ENCODE results near the gene CNOT4.

Gene CNOT4

DNA sequence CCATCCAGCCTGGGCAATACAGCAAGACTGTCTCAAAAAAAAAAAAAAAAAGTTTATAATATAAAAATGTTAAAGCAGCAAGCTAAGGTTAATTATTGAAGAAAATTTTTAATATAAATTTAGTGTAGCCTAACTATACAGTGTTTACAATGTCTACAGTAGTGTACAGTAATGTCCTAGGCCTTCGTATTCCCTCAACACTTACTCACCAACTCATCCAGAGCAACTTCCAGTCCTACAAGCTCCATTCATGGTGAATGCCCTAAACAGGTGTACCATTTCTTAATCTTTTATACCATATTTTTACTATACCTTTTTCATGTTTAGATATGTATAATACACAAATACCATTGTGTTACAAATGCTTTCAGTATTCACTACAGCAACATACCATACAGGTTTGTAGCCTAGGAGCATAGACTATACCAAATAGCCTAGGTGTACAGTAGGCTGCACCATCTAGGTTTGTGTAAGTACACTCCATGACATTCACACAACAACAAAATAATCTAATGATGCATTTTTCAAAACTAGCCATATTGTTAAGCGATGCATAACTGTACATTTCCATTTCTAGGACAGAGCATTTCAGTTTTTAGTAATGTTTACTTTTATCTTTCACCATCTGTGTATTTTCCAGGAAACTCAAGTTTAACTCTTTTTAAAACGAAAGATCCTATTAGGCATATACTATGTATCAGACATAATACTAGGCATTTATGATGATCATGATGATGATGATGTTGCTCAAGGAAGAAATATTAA is 43.3 kb downstream of the CNOT4 start:
- no peak for DNase-seq (ENCODE audit: low read depth)

DNA sequence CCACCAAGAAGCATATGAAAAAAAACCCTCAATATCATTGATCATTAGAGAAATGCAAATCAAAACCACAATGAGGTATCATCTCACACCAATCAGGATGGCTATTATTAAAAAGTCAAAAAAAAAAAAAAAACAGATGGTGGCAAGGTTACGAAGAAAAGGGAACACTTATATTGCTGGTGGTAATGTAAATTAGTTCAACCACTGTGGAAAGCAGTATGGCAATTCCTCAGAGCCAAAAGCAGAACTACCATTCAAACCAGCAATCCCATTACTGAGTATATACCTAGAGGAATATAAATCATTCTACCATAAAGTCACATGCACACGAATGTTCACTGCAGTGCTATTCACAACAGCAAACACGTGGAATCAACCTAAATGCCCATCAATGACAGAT is 46.0 kb downstream of the CNOT4 start:
- in situ Hi-C loops (cut with HindIII; ENCODE audit: low sequenced_read_pairs) = no loop called here
- no peak overlapping the region for H3K4me3 ChIP-seq (ENCODE audit: low read depth, low read length)
- no peak for DNase-seq (ENCODE audit: low read depth)
- TF ChIP-seq, protein P1, sequence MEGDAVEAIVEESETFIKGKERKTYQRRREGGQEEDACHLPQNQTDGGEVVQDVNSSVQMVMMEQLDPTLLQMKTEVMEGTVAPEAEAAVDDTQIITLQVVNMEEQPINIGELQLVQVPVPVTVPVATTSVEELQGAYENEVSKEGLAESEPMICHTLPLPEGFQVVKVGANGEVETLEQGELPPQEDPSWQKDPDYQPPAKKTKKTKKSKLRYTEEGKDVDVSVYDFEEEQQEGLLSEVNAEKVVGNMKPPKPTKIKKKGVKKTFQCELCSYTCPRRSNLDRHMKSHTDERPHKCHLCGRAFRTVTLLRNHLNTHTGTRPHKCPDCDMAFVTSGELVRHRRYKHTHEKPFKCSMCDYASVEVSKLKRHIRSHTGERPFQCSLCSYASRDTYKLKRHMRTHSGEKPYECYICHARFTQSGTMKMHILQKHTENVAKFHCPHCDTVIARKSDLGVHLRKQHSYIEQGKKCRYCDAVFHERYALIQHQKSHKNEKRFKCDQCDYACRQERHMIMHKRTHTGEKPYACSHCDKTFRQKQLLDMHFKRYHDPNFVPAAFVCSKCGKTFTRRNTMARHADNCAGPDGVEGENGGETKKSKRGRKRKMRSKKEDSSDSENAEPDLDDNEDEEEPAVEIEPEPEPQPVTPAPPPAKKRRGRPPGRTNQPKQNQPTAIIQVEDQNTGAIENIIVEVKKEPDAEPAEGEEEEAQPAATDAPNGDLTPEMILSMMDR (IDR thresholded peaks at IDR 0.05; ENCODE audit: low read depth, low read length, missing control alignments) = no peak

More for the DNA sequence above, 43.3 kb downstream of the CNOT4 start:
- H3K4me3 ChIP-seq (ENCODE audit: low read depth, low read length) = no peak overlapping the region
- in situ Hi-C loops (cut with HindIII; ENCODE audit: low sequenced_read_pairs) = no loop called here
- TF ChIP-seq, protein P1 (IDR thresholded peaks at IDR 0.05; ENCODE audit: low read depth, low read length, missing control alignments) = no peak

DNA sequence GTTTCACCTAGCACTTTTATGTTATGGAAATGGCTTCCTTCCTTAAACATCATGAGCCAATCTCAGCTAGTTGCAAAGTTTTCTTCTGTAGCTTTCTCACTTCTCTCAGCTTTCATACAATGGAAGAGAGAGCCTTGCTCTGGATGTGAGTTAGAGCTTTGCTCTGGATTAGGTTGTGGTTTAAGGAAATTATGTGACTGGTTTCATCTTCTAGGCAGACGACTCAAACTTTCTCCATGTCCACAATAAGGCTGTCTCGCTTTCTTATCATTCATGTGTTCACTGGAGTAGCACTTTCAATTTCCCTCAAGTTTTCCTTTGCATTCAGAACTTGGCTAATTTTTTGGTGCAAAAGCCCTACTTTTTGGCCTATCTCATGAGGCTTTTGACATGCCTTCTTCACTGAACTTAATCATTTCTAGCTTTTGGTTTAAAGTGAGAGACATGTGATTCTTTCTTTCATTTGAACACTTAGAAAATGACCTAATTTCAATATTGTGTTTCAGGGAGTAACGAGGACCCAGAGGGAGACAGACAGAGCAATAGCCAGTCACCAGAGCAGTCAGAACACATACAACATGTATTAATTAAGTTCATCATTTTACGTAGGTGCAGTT is 49.8 kb downstream of the CNOT4 start:
- in situ Hi-C loops (cut with HindIII; ENCODE audit: low sequenced_read_pairs) = no loop called here

DNA sequence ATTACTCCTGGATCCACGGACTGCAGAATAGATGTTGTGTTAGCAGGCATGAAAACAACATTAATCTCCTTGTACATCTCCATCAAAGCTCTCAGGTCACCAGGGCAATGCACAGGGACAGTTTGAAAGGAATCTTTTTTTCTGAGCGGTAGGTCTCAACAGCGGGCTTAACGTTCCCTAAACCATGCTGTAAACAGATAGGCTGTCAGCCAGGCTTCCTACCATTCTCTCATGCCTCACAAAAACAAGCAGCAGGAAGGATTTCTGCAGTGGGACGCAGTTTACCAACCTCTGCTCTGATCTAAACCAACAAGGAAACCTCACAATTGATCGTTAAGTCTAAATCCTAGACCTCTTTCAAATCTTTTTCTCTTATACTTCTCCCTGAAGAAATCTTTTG is 50.8 kb downstream of the CNOT4 start:
- no peak for DNase-seq (ENCODE audit: low read depth)
- in situ Hi-C loops (cut with HindIII; ENCODE audit: low sequenced_read_pairs) = no loop called here
- no peak overlapping the region for H3K4me3 ChIP-seq (ENCODE audit: low read depth, low read length)
- TF ChIP-seq, protein P1 (IDR thresholded peaks at IDR 0.05; ENCODE audit: low read depth, low read length, missing control alignments) = no peak

More for the DNA sequence above, 49.8 kb downstream of the CNOT4 start:
- TF ChIP-seq, protein P1 (IDR thresholded peaks at IDR 0.05; ENCODE audit: low read depth, low read length, missing control alignments) = no peak
- H3K4me3 ChIP-seq (ENCODE audit: low read depth, low read length) = no peak overlapping the region
- DNase-seq (ENCODE audit: low read depth) = no peak

DNA sequence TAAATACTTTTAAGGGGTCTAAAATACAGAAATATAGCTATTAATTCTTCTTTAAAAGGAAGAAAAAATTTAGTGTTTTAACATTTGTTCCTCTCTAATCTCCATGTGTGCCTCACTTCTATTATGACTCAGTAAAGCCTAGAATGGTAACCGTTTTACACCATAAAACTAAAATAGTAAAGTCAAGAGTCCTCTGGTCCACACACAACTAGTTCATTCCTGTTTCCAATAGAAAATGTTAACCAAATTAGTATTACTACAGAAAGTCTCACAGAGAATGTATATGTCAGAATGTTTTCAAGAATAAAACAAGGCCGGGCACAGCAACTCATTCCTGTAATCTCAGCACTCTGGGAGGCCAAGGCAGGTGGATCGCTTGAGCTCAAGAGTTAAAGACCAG is 55.8 kb downstream of the CNOT4 start:
- in situ Hi-C loops (cut with HindIII; ENCODE audit: low sequenced_read_pairs) = no loop called here
- TF ChIP-seq, protein P1 (IDR thresholded peaks at IDR 0.05; ENCODE audit: low read depth, low read length, missing control alignments) = no peak

DNA sequence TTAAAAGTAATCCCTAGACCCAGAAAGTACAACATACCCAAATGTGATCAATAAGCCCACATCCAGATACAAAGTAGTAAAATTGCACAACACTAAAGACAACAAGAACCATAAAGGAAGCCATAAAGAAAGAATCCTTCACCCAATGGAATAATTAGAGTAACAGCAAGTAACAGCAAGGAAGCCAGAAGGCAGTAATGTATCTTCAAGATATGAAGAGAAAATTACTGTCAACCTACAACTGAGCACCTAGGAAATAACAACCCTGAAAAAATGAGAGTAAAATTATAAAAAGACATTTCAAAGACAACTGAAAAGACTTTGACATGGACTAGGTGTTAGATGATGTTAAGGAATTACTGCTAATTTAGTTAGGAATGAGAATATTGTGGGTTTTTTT is 60.5 kb downstream of the CNOT4 start:
- no peak for DNase-seq (ENCODE audit: low read depth)
- in situ Hi-C loops (cut with HindIII; ENCODE audit: low sequenced_read_pairs) = no loop called here
- H3K4me3 ChIP-seq (ENCODE audit: low read depth, low read length) = no peak overlapping the region
- TF ChIP-seq, protein P1 (IDR thresholded peaks at IDR 0.05; ENCODE audit: low read depth, low read length, missing control alignments) = no peak

More for the DNA sequence above, 55.8 kb downstream of the CNOT4 start:
- H3K4me3 ChIP-seq (ENCODE audit: low read depth, low read length) = no peak overlapping the region
- DNase-seq (ENCODE audit: low read depth) = no peak
